HG03196 (cell line): ENCODE results near the gene PON2.
A peak's percentile ranks its signal among the peaks of the same experiment; 100 is the strongest.
"Not testable (repeated sequence)": the region's sequence is repeated elsewhere in the genome, so short reads cannot be mapped to it uniquely, and the experiment has no call there.

Source experiments
- ATAC-seq: cut with Tn5 transposase; IDR thresholded peaks from one replicate; pipeline ENCODE4 v1.9.1; 2021; ENCODE audit not compliant: unreplicated experiment

The PON2 gene

GRCh38 chr7:95434557-95435421 is at the start of gene PON2:
TSS of gene PON2 (minus strand) at chr7:95435028. CDS start at chr7:95434951, 77 bp downstream.
- peak; percentile 97 for ATAC-seq

GRCh38 chr7:95482424-95482823 is 47.6 kb upstream of the PON2 start:
- no peak for ATAC-seq

- no peak for ATAC-seq
Measured at GRCh38 chr7:95481271-95482165, 46.7 kb upstream of the PON2 start.

GRCh38 chr7:95479992-95480624 is 45.3 kb upstream of the PON2 start:
- ATAC-seq: no peak

- ATAC-seq: no peak
Measured at GRCh38 chr7:95478272-95479037, 43.6 kb upstream of the PON2 start.

- peak; percentile 51 for ATAC-seq
Measured at GRCh38 chr7:95476904-95477594, 42.2 kb upstream of the PON2 start.

- ATAC-seq: no peak
Measured at GRCh38 chr7:95476072-95476847, 41.4 kb upstream of the PON2 start.

GRCh38 chr7:95473276-95473985 is 38.6 kb upstream of the PON2 start:
- no peak for ATAC-seq

- no peak for ATAC-seq
Measured at GRCh38 chr7:95472581-95473161, 37.8 kb upstream of the PON2 start.

- ATAC-seq: no peak
Measured at GRCh38 chr7:95471071-95471470, 36.2 kb upstream of the PON2 start.

- peak; percentile 98 for ATAC-seq
Measured at GRCh38 chr7:95470452-95470851, 35.6 kb upstream of the PON2 start.

GRCh38 chr7:95469848-95470247 is 35.0 kb upstream of the PON2 start:
- no peak for ATAC-seq

GRCh38 chr7:95469187-95469586 is 34.4 kb upstream of the PON2 start:
- no peak for ATAC-seq

- ATAC-seq: no peak
Measured at GRCh38 chr7:95467912-95468607, 33.2 kb upstream of the PON2 start.

- ATAC-seq: not testable (repeated sequence)
Measured at GRCh38 chr7:95460653-95461052, 25.8 kb upstream of the PON2 start.

GRCh38 chr7:95457947-95458346 is 23.1 kb upstream of the PON2 start:
- no peak for ATAC-seq

- peak; percentile 57 for ATAC-seq
Measured at GRCh38 chr7:95454438-95455045, 19.7 kb upstream of the PON2 start.
